ENCODE results near the gene C3. TPM values are rescaled to one million over a fixed set of nuclear protein-coding genes. Genes with fewer than 3 reads are reported as not detected.
"Not testable (repeated sequence)": the region's sequence is repeated elsewhere in the genome, so short reads cannot be mapped to it uniquely, and the experiment has no call there.

The C3 gene
- total RNA-seq, 1 experiment from 2014 or later: 1.1 TPM

- DNase-seq (ENCODE audit: low read depth): no peak
Measured at GRCh38 chr19:6693056-6693471, 27.4 kb downstream of the C3 start.

GRCh38 chr19:6692027-6692426 lies 28.4 kb downstream of the C3 start:
- no peak for DNase-seq (ENCODE audit: low read depth)

GRCh38 chr19:6691342-6691741 lies 29.1 kb downstream of the C3 start:
- DNase-seq (ENCODE audit: low read depth): no peak

GRCh38 chr19:6690160-6690885 lies 30.1 kb downstream of the C3 start:
- DNase-seq (ENCODE audit: low read depth): no peak

- no peak for DNase-seq (ENCODE audit: low read depth)
Measured at GRCh38 chr19:6687114-6687513, 33.3 kb downstream of the C3 start.

GRCh38 chr19:6686628-6686975 lies 33.8 kb downstream of the C3 start:
- no peak for DNase-seq (ENCODE audit: low read depth)

GRCh38 chr19:6685962-6686627 lies 34.4 kb downstream of the C3 start:
- no peak for DNase-seq (ENCODE audit: low read depth)

- DNase-seq (ENCODE audit: low read depth): no peak
Measured at GRCh38 chr19:6685482-6685881, 35.0 kb downstream of the C3 start.

- DNase-seq (ENCODE audit: low read depth): no peak
Measured at GRCh38 chr19:6683971-6684370, 36.5 kb downstream of the C3 start.

GRCh38 chr19:6682607-6683128 lies 37.8 kb downstream of the C3 start:
- DNase-seq (ENCODE audit: low read depth): no peak

GRCh38 chr19:6680141-6680540 lies 40.3 kb downstream of the C3 start:
- DNase-seq (ENCODE audit: low read depth): no peak

- no peak for DNase-seq (ENCODE audit: low read depth)
Measured at GRCh38 chr19:6679139-6679538, 41.3 kb downstream of the C3 start.

- DNase-seq (ENCODE audit: low read depth): no peak
Measured at GRCh38 chr19:6678690-6679109, 41.8 kb downstream of the C3 start.

GRCh38 chr19:6677883-6678689 lies 42.4 kb downstream of the C3 start:
- DNase-seq (ENCODE audit: low read depth): no peak

GRCh38 chr19:6677495-6677882 lies 43.0 kb downstream of the C3 start:
- DNase-seq (ENCODE audit: low read depth): no peak

- DNase-seq (ENCODE audit: low read depth): no peak
Measured at GRCh38 chr19:6676288-6676687, 44.2 kb downstream of the C3 start.

GRCh38 chr19:6674868-6675305 lies 45.6 kb downstream of the C3 start:
- DNase-seq (ENCODE audit: low read depth): peak; percentile 52

- not testable (repeated sequence) for DNase-seq (ENCODE audit: low read depth)
Measured at GRCh38 chr19:6674408-6674807, 46.0 kb downstream of the C3 start.

- DNase-seq (ENCODE audit: low read depth): no peak
Measured at GRCh38 chr19:6672693-6673290, 47.7 kb downstream of the C3 start.

GRCh38 chr19:6671960-6672359 lies 48.5 kb downstream of the C3 start:
- no peak for DNase-seq (ENCODE audit: low read depth)

- DNase-seq (ENCODE audit: low read depth): no peak
Measured at GRCh38 chr19:6668691-6669090, 51.8 kb downstream of the C3 start.

- no peak for DNase-seq (ENCODE audit: low read depth)
Measured at GRCh38 chr19:6667114-6667627, 53.3 kb downstream of the C3 start.

Data from LHCN-M2 (cell line).